ENCODE measurements around the gene ACKR3. TPM values are rescaled to one million over a fixed set of nuclear protein-coding genes. Genes with fewer than 3 reads are reported as not detected.

ACKR3 gene
- total RNA-seq, 1 donor from 2014 or later, result 0.05 TPM

DNA sequence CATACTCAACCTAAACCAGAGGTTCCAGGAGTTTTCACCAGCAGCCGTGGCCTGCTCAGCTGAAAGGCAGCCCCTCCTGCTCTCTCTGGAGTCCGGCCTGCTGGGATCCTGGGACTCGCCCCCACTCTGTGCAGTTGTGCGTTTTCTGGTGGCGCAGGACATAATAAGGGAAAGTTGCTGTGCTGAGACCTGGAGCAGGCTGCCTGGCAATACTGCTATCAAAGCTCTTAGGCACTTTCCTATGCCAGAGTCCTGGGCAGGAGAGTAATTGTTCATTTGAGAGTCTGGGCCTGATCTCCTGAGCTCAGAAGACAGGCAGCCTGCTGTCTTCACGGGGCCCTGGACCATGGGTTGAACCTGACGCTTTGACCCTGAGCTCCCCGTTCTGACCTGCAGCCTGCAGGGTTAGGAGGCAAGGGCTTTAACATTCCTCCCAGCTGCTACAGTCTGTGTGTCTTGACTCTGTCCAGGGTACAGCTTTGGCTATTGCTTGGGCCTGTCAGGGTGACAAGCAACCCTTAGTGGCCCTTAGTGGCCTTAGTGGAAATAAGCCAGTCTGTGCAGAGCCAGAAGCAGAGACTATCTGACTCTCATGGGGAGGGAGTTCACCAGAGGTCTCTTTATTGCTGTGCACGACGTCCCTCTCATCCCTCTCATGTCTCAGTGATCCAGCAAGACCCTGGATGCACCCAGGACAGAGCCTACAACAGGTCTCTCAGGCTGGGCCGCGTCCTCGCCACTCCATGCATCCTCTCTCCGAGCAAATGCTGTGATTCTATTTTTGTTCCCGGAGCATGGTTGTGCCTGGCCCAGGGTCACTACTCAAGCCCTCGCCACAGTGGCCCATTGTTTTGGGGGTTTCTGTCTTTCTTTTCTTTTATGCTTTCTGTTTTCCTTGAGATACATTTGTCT is 60.6 kb downstream of the ACKR3 start:
- DNase-seq (ENCODE audit: low read depth), result no peak

DNA sequence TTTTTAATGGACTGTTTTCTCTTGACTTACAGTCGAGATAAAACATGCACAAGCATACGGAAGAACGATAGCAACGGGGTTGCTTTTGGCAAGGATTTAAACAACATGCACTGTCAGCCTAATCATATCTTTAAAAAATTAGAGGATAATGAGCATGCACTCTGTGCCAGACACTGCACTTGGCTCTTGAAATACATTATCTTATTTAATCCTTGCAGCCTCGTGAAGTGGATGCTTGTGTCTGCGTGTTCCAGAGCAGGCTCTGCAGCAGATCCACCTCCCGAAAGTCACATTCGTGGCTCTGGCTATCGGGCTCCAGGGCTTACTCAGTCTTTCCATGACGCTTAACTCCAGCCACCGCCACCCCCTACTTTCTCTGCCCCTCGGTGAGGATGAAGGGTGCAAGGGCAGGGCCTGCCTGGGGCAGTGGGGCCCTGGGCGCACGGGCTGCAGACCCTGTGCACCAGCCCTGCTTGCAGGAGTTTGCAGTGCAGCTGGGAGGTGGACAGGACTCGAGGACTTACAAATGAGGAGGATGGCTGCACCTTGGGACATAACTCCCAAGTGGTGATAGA is 61.7 kb downstream of the ACKR3 start:
- no peak for DNase-seq (ENCODE audit: low read depth)

DNA sequence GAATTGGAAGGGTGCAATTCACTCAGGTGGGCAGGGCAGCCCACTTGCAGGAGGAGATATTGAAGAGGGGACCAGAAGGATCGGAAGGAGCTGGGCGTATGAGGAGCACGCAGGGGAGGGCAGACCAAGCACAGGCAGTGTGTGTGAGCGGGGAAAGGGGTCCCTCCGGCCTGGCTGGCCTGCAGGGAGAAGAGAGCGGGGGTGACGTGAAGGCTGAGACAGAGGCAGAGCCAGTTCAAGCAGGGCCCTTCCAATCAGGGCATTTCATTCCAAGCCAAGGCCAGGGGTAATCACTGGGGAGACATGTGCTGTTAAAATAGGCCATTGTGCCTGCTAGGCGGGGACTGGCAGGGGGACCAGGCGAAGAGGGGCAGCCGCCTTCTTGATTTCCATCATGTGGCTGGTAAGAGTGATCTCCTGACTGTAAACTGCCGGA is 62.2 kb downstream of the ACKR3 start:
- no peak for DNase-seq (ENCODE audit: low read depth)

Data from renal cortical epithelial cell (primary cell).